Neural cell (in vitro differentiated cells): ENCODE results near the gene ISOC2. TPM values are rescaled to one million over a fixed set of nuclear protein-coding genes. Genes with fewer than 3 reads are reported as not detected.

Source experiments
- H2AFZ ChIP-seq: fragments of 200-600, 300-800 bp; sonication (generic), shearing (Covaris generic); 2 replicates; pipeline ENCODE4 v1.6.0; 2014; ENCODE audit warnings: low read depth, mild to moderate bottlenecking, antibody characterized with exemption, low read length, moderate library complexity
- H3F3A ChIP-seq: fragments of 200-600 bp; shearing (Covaris generic); 2 replicates; pipeline ENCODE4 v1.6.1; 2016; ENCODE audit warnings: mild to moderate bottlenecking, moderate library complexity, mixed read lengths, antibody characterized with exemption, low read length; ENCODE audit not compliant: insufficient read depth, poor library complexity, severe bottlenecking
- H3K27ac ChIP-seq: fragments of 200-600, 300-800 bp; sonication (generic), shearing (Covaris generic); 2 replicates; pipeline ENCODE4 v1.5.1; 2014; ENCODE audit warnings: mild to moderate bottlenecking, low read length, moderate library complexity
- H3K27me3 ChIP-seq: fragments of 300-800, 200-600 bp; sonication (generic), shearing (Covaris generic); 2 replicates; pipeline ENCODE4 v1.6.0; 2014; ENCODE audit warnings: mild to moderate bottlenecking, low read depth, low read length, moderate library complexity; ENCODE audit not compliant: insufficient read depth
- H3K36me3 ChIP-seq: fragments of 300-800, 200-600 bp; sonication (generic), shearing (Covaris generic); 2 replicates; pipeline ENCODE4 v1.5.1; 2014; ENCODE audit warnings: mild to moderate bottlenecking, antibody characterized with exemption, low read length, moderate library complexity; ENCODE audit not compliant: insufficient read depth
- H3K4me2 ChIP-seq: fragments of 300-800, 200-600 bp; sonication (generic), shearing (Covaris generic); 2 replicates; pipeline ENCODE4 v1.6.0; 2014; ENCODE audit warnings: mild to moderate bottlenecking, low read length
- H3K4me3 ChIP-seq: fragments of 300-800, 200-600 bp; sonication (generic), shearing (Covaris generic); 2 replicates; pipeline ENCODE4 v1.5.1; 2014; ENCODE audit warnings: mild to moderate bottlenecking, low read length, moderate library complexity
- H3K79me2 ChIP-seq: fragments of 200-600 bp; shearing (Covaris generic); replicated peaks from 2 replicates; pipeline ENCODE4 v1.6.0; 2014; ENCODE audit warnings: mild to moderate bottlenecking, low read length, moderate library complexity; ENCODE audit not compliant: insufficient read depth
- H3K9ac ChIP-seq: fragments of 300-800, 200-600 bp; sonication (generic), shearing (Covaris generic); 2 replicates; pipeline ENCODE4 v1.6.1; 2016; ENCODE audit warnings: mild to moderate bottlenecking, low read length, mixed read lengths
- H3K9me2 ChIP-seq: fragments of 200-600 bp; shearing (Covaris generic); 2 replicates; pipeline ENCODE4 v1.6.1; 2016; ENCODE audit warnings: mild to moderate bottlenecking, low read length, mixed read lengths; ENCODE audit not compliant: insufficient read depth
- H3K9me3 ChIP-seq: fragments of 200-600, 300-800 bp; sonication (generic), shearing (Covaris generic); 2 replicates; pipeline ENCODE4 v1.6.1; 2016; ENCODE audit warnings: mild to moderate bottlenecking, mixed run types, low read length, moderate library complexity, mixed read lengths
- H4K20me1 ChIP-seq: fragments of 200-600 bp; shearing (Covaris generic); 2 replicates; pipeline ENCODE4 v1.6.1; 2016; ENCODE audit warnings: mild to moderate bottlenecking, mixed run types; ENCODE audit not compliant: insufficient read depth
- EP300 ChIP-seq: fragments of 450-650 bp; conservative IDR thresholded peaks from 2 replicates; pipeline ENCODE4 v1.6.1; 2014; ENCODE audit warnings: antibody characterized with exemption, mild to moderate bottlenecking, moderate library complexity; ENCODE audit not compliant: poor library complexity, severe bottlenecking
- EZH2 ChIP-seq: fragments of 200-600, 300-800 bp; shearing (Covaris generic), sonication (generic); IDR thresholded peaks from 2 replicates; pipeline ENCODE4 v1.6.1; 2014; ENCODE audit warnings: antibody characterized with exemption, low read length, borderline replicate concordance, mild to moderate bottlenecking; ENCODE audit not compliant: insufficient read depth, poor library complexity, severe bottlenecking
- MXI1 ChIP-seq: fragments of 450-650 bp; conservative IDR thresholded peaks from 2 replicates; pipeline ENCODE4 v1.6.1; 2014; ENCODE audit warnings: antibody characterized with exemption, mild to moderate bottlenecking; ENCODE audit not compliant: poor library complexity, severe bottlenecking
- POLR2AphosphoS5 ChIP-seq: IDR thresholded peaks from 2 replicates; pipeline ENCODE4 v1.6.1; 2012
- RAD21 ChIP-seq: fragments of 450-650 bp; conservative IDR thresholded peaks from 2 replicates; pipeline ENCODE4 v1.6.1; 2014; ENCODE audit warnings: antibody characterized with exemption, mild to moderate bottlenecking, moderate library complexity
- SMC3 ChIP-seq: fragments of 450-650 bp; conservative IDR thresholded peaks from 2 replicates; pipeline ENCODE4 v1.6.1; 2014; ENCODE audit warnings: antibody characterized with exemption, mild to moderate bottlenecking, moderate library complexity; ENCODE audit not compliant: poor library complexity
- TAF1 ChIP-seq: IDR thresholded peaks from 2 replicates; pipeline ENCODE4 v1.6.1; 2012; ENCODE audit warnings: low read depth
- polyA plus RNA-seq: library from polyadenylated mRNA; depleted of rRNA; stranded (reverse); fragments of >200 nt; gene quantifications from 2 replicates; pipeline ENCODE4 v1.2.3, GENCODE V29; 2014
- TF ChIP-seq, protein P1 (sequence below): fragments of 450-650 bp; IDR thresholded peaks from 2 replicates; pipeline ENCODE4 v1.5.1; 2014; ENCODE audit warnings: antibody characterized with exemption, mild to moderate bottlenecking, moderate library complexity; ENCODE audit not compliant: poor library complexity, severe bottlenecking
- TF ChIP-seq, protein P2 (sequence below): IDR thresholded peaks from 2 replicates; pipeline ENCODE4 v1.6.1; 2012; ENCODE audit warnings: borderline replicate concordance

Gene ISOC2
- polyA plus RNA-seq, 1 donor from 2014 or later = 48.1 TPM

DNA sequence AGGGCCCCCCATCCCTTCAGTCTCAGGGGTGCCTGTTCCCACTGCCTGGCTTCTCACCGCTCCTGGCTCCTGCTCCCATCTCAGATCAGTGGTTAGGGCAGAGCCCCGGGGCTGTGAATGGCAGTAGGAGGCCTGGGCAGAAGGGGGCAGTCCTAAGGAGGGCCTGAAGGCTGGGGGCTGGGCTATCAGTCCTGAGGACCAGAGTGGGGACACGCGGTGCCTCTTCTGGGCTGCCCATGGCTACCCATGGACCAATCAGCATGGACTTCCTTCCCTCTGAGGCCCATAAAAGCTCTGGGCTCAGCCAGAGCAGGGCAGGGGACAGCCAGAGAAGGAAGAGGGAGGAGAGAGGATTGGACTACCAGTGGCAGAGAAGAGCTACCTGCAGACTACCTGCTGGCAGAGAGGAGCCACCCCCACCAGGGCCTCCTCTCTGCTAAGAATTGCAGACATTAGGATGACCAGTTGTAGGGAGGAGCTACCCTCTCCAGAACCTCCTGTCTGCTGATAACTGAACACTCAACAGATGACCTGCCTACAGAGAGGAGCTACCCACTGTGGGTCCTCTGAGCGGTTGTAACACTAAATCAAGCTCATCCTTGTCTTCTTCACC is 41.7 kb downstream of the ISOC2 start:
- Histone ChIP-seq H3K36me3 (no peaks in the 10 kb centered on the region), H4K20me1 (no peaks in the 10 kb centered on the region), H3K9me3 (no peaks in the 10 kb centered on the region), H3K27ac (no peak overlapping the region), H3K9me2 (no peaks in the 10 kb centered on the region), H2AFZ (no peak overlapping the region), H3K4me2 (no peak overlapping the region), H3K4me3 (no peak overlapping the region), H3F3A (no peaks in the 10 kb centered on the region), H3K27me3 (no peaks in the 10 kb centered on the region), H3K9ac (no peak overlapping the region), H3K79me2 (no peaks in the 10 kb centered on the region)
- TF ChIP-seq, protein P1, sequence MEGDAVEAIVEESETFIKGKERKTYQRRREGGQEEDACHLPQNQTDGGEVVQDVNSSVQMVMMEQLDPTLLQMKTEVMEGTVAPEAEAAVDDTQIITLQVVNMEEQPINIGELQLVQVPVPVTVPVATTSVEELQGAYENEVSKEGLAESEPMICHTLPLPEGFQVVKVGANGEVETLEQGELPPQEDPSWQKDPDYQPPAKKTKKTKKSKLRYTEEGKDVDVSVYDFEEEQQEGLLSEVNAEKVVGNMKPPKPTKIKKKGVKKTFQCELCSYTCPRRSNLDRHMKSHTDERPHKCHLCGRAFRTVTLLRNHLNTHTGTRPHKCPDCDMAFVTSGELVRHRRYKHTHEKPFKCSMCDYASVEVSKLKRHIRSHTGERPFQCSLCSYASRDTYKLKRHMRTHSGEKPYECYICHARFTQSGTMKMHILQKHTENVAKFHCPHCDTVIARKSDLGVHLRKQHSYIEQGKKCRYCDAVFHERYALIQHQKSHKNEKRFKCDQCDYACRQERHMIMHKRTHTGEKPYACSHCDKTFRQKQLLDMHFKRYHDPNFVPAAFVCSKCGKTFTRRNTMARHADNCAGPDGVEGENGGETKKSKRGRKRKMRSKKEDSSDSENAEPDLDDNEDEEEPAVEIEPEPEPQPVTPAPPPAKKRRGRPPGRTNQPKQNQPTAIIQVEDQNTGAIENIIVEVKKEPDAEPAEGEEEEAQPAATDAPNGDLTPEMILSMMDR = no peak
- TF ChIP-seq MXI1 (no peak), EZH2 (no peak), RAD21 (no peak), SMC3 (no peak), TAF1 (no peak), POLR2AphosphoS5 (no peak), EP300 (no peak)
- TF ChIP-seq, protein P2, sequence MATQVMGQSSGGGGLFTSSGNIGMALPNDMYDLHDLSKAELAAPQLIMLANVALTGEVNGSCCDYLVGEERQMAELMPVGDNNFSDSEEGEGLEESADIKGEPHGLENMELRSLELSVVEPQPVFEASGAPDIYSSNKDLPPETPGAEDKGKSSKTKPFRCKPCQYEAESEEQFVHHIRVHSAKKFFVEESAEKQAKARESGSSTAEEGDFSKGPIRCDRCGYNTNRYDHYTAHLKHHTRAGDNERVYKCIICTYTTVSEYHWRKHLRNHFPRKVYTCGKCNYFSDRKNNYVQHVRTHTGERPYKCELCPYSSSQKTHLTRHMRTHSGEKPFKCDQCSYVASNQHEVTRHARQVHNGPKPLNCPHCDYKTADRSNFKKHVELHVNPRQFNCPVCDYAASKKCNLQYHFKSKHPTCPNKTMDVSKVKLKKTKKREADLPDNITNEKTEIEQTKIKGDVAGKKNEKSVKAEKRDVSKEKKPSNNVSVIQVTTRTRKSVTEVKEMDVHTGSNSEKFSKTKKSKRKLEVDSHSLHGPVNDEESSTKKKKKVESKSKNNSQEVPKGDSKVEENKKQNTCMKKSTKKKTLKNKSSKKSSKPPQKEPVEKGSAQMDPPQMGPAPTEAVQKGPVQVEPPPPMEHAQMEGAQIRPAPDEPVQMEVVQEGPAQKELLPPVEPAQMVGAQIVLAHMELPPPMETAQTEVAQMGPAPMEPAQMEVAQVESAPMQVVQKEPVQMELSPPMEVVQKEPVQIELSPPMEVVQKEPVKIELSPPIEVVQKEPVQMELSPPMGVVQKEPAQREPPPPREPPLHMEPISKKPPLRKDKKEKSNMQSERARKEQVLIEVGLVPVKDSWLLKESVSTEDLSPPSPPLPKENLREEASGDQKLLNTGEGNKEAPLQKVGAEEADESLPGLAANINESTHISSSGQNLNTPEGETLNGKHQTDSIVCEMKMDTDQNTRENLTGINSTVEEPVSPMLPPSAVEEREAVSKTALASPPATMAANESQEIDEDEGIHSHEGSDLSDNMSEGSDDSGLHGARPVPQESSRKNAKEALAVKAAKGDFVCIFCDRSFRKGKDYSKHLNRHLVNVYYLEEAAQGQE = no peak

DNA sequence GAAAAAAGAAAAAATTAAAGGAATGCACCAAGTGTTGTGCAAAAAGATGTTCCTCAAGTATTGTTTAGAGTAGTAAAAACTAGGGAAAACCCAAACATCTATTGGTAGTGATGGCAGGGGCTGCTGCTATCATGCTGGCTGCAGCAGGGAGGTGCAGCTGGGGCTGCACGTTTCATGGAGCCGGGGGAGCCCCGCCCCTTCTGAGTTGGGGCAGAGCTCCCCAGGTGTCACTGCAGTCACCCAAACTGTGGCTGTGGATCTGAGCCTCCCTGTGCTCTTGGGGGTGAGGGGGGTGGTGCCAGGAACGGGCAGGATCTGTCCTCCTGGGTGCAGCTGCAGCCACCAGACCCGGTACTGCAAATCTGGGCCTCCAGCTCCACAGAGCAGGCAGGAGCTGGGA is 42.3 kb downstream of the ISOC2 start:
- no peak overlapping the region for H3K4me2 ChIP-seq
- no peak overlapping the region for H3K27ac ChIP-seq
- H3K4me3 ChIP-seq = no peak overlapping the region
- no peaks in the 10 kb centered on the region for H4K20me1 ChIP-seq
- no peak overlapping the region for H3K9ac ChIP-seq
- no peak overlapping the region for H2AFZ ChIP-seq
- TF ChIP-seq TAF1 = no peak
- no peak for TF ChIP-seq EP300
- no peak for TF ChIP-seq RAD21
- TF ChIP-seq SMC3 = no peak
- no peaks in the 10 kb centered on the region for H3K9me3 ChIP-seq
- no peaks in the 10 kb centered on the region for H3K79me2 ChIP-seq
- H3K9me2 ChIP-seq = no peaks in the 10 kb centered on the region
- H3F3A ChIP-seq = no peaks in the 10 kb centered on the region
- no peaks in the 10 kb centered on the region for H3K27me3 ChIP-seq
- H3K36me3 ChIP-seq = no peaks in the 10 kb centered on the region
